ENCODE measurements around the gene SIRT6. TPM values are rescaled to one million over a fixed set of nuclear protein-coding genes. Genes with fewer than 3 reads are reported as not detected.

SIRT6 gene
- total and polyA plus RNA-seq, 2 donors (not counting 3 experiments of a cell fraction or from before 2014, with no cell fraction given) = 26.9 to 36.6 TPM

- Histone ChIP-seq H3K27me3 (ENCODE audit: control insufficient read depth in 2 of 2, insufficient read depth in 2 of 2, low read length in 2 of 2) (no peaks in the 10 kb centered on the region), H3K4me2 (ENCODE audit: insufficient read depth, low read length) (no peak overlapping the region), H3K9me3 (replicated peaks; ENCODE audit: control insufficient read depth, insufficient read depth, low read length) (no peaks in the 10 kb centered on the region), H3K79me2 (ENCODE audit: control insufficient read depth, insufficient read depth, low read length) (peaks cover 2% of the 10 kb centered on the region), H3K4me1 (ENCODE audit: control insufficient read depth, extremely low read depth, insufficient read depth, low read length) (peaks cover 3% of the 10 kb centered on the region), H3K9ac (replicated peaks; ENCODE audit: extremely low read depth, insufficient read depth, low read length) (no peak overlapping the region), H3K4me3 (replicated peaks in 1 of 3; ENCODE audit: insufficient read depth in 1 of 3, low read depth in 1 of 3, low read length in 3 of 3) (no peak overlapping the region), H3K9me1 (replicated peaks; ENCODE audit: control insufficient read depth, extremely low read depth, insufficient read depth, low read length) (no peaks in the 10 kb centered on the region), H2AFZ (ENCODE audit: low read depth, low read length) (no peak overlapping the region), H4K20me1 (replicated peaks; ENCODE audit: control insufficient read depth, extremely low read depth, insufficient read depth, low read length) (no peaks in the 10 kb centered on the region), H3K36me3 (ENCODE audit: control insufficient read depth in 2 of 2, extremely low read depth in 1 of 2, insufficient read depth in 2 of 2, low read length in 2 of 2) (peaks cover 0 to 5% of the 10 kb centered on the region in 2 experiments), H3K27ac (ENCODE audit: insufficient read depth, low read depth, low read length) (no peak overlapping the region)
- dilution Hi-C loops (cut with MboI; ENCODE audit: extremely low pct_ligation_motif_present, low sequenced_read_pairs) (no loop called here), intact Hi-C loops (cut with micrococcal nuclease) (no loop called here)
- ChIA-PET CTCF (interaction anchor here (0.5 kb wide), 1 partner anchor 30 kb away, joined by 3 read pairs; no protein-coding TSS in a partner anchor), POLR2A (no interaction called here)
- TF ChIP-seq POLR2A (IDR thresholded peaks at IDR 0.05; ENCODE audit: low read depth, low read length) (no peak), EZH2 (IDR thresholded peaks at IDR 0.05; ENCODE audit: borderline replicate concordance, low read depth, low read length, severe bottlenecking) (no peak), JUN (IDR thresholded peaks at IDR 0.05; ENCODE audit: borderline replicate concordance, insufficient read depth, insufficient read length, low read depth) (no peak), GATA2 (IDR thresholded peaks at IDR 0.05; ENCODE audit: insufficient read depth, insufficient read length, low read depth, low read length) (no peak), POLR2AphosphoS5 (IDR thresholded peaks at IDR 0.05; ENCODE audit: insufficient read depth, low read depth, low read length) (no peak), MYC (IDR thresholded peaks at IDR 0.05; ENCODE audit: low read depth, low read length) (no peak), FOS (IDR thresholded peaks at IDR 0.05; ENCODE audit: borderline replicate concordance, insufficient read depth, low read length) (no peak)
- TF ChIP-seq, protein P1, sequence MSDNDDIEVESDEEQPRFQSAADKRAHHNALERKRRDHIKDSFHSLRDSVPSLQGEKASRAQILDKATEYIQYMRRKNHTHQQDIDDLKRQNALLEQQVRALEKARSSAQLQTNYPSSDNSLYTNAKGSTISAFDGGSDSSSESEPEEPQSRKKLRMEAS (IDR thresholded peaks at IDR 0.05; ENCODE audit: insufficient read depth, insufficient read length) = no peak
- TF ChIP-seq, protein P2, sequence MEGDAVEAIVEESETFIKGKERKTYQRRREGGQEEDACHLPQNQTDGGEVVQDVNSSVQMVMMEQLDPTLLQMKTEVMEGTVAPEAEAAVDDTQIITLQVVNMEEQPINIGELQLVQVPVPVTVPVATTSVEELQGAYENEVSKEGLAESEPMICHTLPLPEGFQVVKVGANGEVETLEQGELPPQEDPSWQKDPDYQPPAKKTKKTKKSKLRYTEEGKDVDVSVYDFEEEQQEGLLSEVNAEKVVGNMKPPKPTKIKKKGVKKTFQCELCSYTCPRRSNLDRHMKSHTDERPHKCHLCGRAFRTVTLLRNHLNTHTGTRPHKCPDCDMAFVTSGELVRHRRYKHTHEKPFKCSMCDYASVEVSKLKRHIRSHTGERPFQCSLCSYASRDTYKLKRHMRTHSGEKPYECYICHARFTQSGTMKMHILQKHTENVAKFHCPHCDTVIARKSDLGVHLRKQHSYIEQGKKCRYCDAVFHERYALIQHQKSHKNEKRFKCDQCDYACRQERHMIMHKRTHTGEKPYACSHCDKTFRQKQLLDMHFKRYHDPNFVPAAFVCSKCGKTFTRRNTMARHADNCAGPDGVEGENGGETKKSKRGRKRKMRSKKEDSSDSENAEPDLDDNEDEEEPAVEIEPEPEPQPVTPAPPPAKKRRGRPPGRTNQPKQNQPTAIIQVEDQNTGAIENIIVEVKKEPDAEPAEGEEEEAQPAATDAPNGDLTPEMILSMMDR (IDR thresholded peaks at IDR 0.05; ENCODE audit: extremely low read depth in 1 of 2, insufficient read depth in 1 of 2, low read depth in 1 of 2, low read length in 2 of 2) = no peak
- no TSS peak for BruUV-seq (replicated peaks)
- FAIRE-seq (no peak), DNase-seq (ENCODE audit: low read depth, low spot score) (no peak)
Measured at GRCh38 chr19:4181053-4181508, 1.3 kb downstream of the SIRT6 start.

All from endothelial cell of umbilical vein (primary cell).